Umbilical cord (tissue), 2 donors: ENCODE results near the gene KIF18B. TPM values are rescaled to one million over a fixed set of nuclear protein-coding genes. Genes with fewer than 3 reads are reported as not detected.
A peak's percentile ranks its signal among the peaks of the same experiment; 100 is the strongest.

Experiments used
- DNase-seq: peaks from one replicate; pipeline ENCODE4 v3.0.0-alpha.2; 2015; ENCODE audit warnings: low spot score
- total RNA-seq: library from RNA; depleted of rRNA; stranded (reverse); fragments of >200 nt; gene quantifications from one replicate; pipeline ENCODE4 v1.2.3, GENCODE V29; 2014; ENCODE audit warnings: low replicate concordance; ENCODE audit not compliant: insufficient read depth

KIF18B gene
- total RNA-seq, result 1.4 TPM

DNA sequence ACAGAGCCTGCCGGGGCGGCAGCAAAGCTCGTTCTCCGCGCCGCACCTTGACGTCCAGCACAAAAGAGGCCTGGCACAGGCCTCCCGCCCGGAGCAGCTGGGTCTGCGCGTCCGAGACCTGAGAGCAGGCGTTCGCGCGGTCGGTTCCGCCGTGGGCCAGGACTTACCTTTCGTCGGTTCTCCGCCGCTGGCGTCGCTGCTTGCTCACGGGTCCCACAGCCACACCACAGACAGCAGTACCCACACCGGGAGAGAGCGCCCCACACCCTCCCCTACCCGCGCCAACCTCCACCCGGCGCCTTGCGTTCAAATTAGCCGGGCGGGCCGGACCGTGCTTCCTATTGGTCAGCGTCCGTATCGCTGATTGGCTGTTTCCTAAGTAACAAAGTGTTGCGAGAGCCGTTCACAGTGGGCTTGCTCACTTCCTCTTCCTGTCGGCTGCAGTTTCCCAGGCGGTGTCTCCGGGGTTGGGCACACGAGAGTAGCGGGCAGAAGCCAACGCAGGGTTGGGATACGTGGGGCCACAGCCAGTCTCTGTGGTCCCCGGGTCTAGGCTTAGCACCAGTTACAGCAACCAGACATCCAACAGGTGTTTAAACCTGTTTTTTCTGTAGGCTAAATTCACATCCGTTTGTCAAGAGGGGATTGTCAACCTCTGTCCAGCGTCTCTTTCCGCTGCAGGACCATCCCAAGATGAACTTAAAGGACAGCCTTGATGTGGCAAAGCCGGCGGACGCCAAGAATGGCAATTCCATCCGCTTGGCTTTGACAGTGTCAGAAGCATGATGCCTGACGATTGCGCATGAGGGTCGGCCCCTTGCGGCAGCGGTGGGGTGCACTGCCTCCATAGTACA is at the start of gene KIF18B:
Gene KIF18B (minus strand): TSS at position 313 of the 854 bp plus-strand sequence. CDS start 11,429 bp downstream, outside the sequence.
- DNase-seq, result peak; percentile 96

DNA sequence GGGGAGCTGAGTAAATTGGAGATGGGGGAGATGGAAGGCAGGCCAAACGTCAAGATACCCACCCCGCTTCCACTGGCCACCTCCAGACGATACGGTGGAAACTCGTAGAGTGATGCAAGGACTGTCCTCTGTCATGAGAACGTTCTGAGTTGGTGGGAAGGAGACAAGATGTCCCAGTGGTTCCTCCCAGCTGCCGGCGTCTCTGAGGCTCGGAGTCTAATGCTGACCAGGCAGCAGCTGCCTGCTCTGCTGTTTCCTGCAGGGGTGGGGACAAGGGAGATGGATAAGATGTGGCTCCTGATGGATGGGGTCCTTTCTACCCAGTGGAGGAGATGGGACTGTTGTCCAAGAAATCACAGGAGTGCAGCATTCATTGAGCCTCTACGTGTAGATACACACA is 48.7 kb upstream of the KIF18B start:
- DNase-seq, result no peak

DNA sequence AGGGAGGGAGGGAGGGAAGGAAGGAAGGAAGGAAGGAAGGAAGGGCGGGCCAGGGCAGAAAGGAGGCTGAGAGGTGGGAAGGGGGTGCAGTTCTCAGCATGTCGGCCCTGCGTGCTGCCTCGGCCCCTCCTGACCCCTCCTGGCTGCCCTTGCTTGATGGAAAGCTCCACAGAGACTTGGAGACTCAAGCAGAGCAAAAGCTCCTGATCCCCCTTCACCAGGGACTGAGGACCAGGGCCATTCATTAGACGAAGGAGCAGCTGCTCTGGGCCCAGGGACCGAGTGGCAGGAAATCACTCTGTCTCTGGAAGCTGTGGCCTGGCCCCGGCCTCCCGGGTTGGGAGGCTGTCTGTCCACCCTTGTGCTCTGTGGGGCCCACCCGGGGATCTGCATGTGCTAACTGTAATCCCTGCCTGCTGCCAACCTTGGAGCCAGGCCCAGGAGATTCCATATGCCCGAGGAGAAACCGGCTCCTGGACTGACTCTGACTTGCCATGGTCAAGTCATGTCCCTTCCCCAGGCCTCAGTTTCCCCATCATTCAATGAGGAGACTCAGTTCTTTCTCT is 47.9 kb upstream of the KIF18B start:
- DNase-seq, result peak; percentile 38

DNA sequence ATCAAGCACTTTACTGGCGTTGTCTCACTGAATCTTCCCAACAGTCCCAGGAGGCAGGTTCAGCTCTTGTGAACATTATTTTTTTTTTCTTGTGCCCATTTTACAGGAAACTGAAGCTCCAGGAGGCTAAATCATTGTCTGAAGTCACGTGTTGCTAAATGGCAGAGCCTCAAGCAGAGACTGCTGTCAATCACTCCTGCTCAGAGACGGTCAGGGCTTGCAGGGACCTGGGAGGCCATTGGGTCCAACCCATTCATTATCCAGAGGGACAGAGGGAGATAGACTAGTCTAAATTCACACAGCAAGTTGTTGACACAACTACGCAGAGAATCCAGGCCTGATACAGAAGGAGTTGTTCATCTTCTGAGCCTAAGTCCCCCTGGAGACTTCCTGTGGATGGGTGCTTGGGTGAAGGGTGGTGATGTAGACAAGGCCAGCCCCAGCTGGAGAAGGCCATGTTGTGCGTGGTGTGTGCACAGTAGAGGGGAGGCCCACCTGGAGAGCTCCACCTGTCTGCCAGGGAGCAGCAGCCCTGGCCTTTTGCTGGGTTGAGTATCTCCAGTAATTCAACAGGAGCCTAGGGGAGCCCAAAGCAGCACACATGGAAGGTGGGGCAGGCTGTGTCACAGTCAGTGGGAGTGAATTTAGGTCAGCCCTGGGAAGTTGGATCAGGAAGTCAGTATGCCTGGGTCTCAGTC is 44.8 kb upstream of the KIF18B start:
- no peak for DNase-seq

DNA sequence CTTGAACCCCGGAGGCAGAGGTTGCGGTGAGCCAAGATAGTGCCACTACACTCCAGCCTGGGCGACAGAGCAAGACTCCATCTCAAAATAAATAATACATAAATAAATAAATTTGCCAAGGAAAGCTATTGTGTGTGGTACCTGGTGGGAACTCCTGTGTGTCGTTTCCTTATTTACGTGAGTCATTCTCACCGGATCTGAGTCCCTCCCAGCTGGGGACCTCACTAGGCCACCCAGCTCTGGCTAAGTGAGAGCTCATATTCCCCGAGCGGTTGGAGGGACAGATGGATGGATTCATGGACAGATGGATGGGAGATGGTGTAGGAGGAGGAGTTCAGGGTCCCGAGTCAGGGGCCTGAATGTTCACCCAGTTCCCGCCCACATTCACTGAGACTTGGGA is 43.4 kb upstream of the KIF18B start:
- DNase-seq, result no peak

DNA sequence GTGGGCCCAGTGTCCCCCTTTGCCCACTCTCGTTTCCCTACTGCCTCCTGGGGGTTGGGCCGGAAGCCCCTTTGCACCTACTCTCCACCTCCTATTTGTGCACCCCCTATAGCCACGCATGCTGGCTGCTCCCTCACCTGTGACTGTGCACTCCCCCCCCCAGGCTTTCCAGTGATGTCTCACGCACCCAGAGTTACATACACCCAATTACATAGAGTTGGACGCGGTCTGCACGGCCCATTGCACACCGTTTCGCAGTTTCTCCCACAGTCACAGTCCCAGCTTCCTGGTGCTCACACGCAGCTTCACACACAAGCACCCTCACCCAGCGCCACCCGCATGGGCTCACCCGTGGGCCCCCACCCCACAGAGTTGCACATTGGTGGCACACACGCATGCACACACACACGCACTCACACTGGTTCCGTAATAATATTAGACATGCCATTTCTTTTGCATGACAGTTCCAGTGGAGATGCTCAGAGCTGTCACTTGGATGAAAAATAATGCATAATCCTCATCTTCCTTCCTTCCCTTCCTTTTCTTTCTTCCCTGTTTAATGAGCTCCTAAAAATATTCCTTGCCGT is 42.1 kb upstream of the KIF18B start:
- no peak for DNase-seq

DNA sequence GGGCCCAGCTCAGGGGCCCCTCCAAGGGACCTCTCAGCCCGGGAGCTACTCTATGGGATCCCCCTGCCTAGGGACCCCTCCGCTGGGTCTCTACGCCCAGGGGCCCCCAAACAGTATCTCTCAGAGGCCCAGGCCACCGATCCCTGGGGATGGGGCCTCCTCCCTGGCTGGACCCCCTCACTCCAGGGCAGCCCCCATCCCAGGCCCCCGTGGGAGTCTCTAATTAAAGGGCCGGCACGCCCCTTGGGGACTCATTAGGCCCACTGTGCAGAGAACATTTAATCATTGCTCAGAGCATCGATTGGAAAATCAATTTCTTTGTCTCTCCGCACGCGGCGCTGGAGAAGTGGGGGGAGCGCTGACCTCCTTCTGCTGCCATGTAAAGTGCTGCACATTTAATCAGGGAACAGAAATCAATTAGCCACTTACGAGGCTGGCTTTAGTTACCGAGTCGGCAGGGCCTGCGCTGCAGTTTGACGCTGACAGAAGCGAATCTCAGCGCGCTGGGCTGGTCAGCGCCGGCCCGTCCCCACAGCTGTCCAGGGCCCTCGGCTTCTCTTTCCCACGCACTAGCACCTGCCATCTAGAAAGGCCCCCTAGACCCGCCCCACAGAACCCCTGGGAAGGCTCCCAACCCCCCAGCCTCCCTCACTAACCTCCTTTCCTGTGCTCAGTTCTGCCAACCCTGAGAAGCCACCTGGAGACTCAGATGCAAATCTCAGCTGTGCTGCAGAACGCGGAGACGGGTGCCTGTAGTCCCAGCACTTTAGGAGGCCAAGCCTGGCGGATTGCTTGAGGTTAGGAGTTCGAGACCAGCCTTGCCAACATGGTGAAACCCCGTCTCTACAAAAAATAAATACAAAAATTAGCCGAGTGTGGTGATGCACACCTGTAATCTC is 40.7 kb upstream of the KIF18B start:
- no peak for DNase-seq

DNA sequence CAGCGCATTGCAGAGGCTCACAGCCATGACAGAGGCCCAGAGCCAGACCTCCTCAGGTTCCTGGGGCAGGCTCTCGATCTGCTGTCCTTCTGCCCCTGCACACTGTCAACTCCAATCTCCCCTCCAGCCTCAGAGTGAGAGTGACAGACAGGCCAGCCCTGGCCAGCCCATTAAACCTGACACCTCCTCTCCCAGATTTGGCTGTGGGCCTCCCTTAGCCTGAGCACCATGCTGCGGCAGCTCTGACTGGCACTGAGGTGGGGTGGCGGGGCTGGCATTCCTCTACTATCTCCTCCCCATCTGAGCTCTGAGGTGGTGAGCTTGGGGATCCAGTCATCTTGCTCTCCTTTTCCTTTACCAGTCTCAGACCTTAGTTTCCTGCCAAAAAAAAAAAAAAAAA is 36.0 kb upstream of the KIF18B start:
- DNase-seq, result no peak

DNA sequence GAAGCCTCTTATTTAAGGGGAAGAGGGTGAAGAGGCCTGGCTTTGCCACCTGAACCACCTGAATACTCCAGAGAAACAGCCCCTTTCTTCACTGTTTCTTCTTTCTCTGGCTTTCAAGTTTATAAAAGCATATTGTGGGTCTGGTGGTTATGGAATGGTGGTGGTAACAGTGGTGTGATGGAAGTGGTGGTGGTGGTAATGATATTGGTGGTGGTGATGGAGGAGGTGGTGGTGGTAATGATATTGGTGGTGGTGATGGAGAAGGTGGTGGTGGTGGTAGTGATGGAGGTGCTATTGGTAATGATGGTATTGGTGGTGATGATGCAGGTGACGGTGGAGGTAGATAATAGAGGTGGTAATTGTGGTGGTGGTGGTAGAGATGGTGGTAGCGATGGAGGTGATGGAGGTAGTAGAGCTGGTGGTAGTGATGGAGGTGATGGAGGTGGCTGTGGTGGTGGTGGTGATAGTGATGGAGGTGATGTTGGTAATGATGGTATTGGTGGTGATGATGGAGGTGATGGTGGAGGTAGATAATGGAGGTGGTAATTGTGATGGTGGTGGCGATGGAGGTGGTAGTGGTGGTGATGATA is 34.6 kb upstream of the KIF18B start:
- no peak for DNase-seq

DNA sequence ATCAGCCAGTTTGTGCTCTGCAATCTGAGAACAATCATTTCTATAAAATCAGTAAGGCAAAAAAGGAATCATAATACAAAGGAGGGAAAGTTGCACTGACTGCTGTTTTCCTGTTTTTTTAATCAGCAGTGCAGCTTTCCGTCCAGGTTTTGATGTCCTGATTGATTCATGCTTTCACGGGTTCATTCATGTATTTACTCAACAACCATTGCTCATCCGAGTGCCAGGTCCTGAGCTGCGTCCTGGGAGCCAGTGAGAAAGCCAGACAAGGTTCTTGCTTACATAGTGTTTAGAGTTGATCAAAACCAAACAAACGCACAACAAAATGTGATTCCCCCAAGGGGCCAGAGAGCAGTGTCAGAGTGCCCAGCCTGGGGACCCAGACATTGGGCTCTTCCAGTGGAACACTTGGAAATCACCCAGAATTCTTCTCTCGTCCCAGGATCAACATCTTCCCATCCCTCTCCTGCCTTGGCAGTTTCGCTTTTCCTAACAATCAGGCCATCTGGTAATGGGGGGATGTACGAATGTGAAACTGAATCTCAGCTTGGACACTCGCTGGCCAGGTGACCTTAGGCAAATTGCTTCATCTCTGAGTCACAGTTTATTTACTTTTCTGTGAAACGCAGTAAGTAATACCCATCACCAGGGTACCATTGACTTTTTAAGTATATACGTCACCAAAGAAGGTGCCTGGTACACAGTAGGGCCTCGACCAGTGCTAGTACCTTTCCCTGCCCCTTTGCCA is 33.8 kb upstream of the KIF18B start:
- DNase-seq, result no peak

DNA sequence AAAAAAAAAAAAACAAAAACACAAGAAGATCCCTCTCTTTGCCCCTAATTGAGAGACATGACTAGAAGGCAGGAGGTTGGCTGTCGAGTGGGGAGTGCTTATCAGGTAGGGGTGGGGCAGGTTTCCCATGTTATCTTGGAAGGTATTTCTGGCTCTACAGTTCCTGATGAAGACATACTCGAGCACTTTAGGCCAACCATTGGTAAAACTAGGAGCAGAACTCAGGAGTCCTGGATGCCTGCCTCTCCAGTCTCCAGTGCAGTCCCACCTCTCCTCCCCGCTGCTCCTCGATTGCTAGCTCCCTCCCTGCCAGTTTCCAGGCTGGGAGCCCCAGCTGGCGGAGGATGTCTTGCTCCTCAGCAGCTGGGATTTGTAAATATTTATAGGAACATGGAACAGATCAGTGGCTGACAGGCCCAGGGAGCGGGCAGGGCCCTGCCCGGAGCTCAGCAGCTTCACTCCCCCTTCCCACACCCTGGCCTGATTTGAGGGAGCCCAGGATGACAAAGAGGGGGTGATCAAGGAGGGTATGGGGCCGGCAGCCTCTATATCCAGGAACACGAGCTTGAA is 31.9 kb upstream of the KIF18B start:
- peak; percentile 87 for DNase-seq

DNA sequence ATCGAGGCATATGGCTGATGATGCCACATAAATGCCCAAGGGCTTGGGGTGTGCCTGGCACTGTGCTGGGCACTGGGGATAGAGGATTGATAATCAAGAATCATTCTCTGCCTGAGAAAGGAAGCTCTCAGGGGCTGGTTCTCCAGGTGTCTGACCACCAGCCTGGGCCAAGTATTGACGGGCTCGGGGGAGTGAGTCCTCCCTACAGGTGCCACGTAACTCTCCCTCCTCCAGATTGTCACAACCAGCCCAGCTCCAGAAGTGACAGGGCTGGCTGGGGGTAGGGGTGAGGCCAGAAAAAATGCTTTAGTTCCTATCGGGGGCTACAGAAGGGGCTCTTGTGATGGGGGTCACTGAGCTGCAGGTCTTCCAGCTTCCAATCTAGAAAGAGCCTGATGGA is 31.2 kb upstream of the KIF18B start:
- DNase-seq, result no peak

DNA sequence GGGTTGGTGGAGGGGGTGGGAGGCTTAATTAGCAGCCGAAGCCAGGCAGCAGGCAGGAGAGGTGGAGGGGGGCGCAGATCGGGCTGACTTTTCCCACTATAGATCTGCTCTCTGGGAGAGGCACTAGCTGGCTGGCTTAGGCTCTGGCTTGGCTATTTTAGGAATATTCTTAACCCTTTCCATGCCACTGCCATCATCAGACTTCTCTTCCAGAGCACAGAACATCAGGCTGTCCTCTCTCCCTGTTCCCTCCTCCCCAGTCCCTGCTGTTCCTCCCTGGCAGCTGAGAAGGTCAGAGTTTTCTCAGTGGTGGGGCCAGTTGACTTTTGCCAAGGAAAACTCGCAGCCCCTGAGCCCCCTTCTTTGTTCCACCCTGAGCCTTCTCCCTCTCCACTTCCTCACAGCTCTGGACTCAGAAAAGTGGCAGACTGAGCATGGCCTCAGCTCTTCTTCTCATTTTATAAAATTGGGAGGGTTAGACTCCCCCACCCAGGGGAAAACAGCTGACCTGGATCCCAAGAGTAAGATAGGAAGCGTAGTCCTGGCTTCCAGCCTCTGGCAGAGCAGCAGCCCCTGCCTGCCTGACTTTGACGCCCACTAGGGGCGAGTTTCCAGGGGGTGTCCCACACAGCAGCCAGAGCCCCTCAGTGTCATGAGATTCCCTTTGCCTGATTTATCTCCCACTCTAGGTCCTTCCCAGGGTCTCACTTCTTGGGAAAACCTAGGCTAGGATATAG is 30.4 kb upstream of the KIF18B start:
- peak; percentile 46 for DNase-seq

DNA sequence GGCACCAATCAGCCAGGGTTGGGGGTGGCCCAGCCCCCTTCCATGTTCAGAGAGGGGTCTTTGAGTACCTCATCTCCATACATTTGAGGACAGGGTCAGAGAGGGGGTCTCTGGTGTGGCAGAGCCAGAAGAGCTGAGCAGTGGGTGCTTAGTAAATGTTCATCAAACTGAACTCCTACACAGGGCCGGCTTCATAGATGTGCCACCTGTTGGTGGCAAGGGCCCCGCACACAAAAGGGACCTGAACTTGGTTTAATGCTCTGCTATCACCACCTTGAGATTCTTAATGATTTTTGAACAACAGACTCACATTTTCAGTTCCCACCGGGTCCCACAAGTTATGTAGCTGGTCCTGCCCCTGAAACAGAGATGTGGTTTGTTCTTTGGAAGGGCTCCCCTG is 29.5 kb upstream of the KIF18B start:
- DNase-seq, result no peak

DNA sequence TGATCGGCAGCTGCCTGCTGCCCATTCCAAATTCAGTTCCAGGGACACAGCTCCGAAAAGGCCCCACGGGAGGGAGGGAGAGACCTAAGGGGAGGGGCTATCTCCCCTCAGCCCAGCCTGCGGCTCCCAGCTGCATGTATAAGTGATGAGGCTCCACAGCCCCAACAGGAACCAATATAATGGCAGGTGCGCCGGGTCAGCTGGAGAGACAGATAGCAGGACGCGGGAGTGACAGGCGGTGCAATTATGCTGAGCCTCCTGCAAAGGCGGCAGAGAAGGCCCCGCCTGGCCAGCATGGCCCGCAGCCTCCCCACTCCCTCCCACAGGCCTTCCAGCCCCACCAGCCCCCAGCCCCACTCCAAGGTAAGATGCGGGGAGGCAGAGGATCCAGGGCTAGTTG is 28.6 kb upstream of the KIF18B start:
- no peak for DNase-seq

DNA sequence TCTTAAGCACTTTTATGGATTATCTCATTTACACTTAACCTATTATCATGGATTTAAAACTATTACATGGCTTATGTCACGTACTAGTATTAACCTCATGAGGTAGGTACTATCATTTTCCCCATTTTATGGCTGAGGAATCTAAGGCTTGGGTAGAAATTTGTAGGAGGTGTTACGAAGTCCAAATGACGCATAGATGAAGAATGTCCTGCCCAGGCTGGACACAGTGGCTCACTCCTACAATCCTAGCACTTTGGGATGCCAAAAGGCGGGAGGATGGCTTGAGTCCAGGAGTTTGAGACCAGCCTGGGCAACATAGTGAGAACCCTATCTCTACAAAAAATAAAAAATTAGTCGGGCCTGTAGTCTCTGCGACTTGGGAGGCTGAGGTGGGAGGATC is 25.4 kb upstream of the KIF18B start:
- no peak for DNase-seq

DNA sequence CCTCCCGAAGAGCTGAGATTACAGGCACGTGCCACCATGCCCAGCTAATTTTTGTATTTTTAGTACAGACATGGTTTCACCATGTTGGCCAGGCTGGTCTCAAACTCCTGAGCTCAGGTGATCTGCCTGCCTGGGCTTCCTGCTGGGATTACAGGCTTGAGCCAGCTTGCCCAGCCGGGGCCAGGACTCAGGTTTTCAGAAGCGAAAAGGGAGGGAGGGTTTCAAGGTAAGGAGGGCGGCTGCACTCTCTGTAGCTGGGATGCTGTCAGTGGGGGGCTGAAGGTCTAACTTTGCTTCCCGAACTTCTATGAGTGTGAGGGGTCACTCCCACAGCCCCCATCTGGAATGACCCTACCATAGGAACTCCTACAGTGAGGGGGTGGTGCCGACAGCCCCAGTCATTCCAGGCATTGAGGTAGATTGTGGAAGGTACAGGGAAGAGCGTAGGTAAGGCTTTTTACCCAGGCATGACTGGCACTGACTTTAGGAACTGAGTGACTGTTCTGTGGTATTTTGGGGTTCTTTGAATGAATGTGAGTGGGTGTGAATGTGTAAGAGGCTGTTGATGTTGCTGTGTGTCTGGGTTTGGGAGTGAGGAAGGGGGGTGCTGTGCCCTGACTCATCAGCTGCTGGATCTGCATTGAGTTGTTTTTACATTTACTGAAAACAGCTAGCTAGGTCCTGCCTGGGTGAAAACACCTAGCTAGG is 24.4 kb upstream of the KIF18B start:
- DNase-seq, result no peak

DNA sequence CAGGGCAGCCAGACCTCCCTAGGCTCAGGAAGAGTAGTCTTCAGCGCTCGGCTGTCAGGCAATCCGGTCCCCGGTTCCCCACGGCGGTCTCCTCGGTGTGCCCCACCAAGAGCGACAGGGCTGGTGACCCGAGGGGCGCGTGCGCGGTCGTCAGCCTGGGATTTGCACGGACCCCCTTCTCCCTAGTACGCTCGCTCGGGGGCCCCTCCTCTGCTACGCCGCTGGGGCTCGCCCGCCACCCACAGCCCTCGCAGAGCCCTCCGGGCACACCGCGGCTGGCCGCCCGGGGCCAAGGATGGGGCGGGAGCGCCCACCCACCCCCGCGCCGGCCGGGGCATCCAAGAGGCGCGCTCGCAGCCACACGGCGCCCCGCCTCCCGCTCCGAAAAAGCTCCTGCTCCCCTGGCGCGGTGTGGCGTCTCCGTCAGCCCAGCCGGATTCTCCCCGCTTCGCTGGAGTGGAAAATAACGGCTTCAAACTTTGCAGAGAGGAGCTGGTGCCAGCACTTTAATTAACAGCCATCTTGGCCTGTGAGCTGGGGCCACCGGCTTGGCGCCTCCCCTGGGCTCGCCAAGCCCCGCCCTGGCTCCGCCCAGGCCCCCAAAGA is 22.7 kb upstream of the KIF18B start:
- DNase-seq, result no peak
